Peyer's patch (tissue), 4 donors: Measurements from ENCODE around the gene RAB11FIP4.

Source experiments
- POLR2A ChIP-seq, 2 donors: fragments of 450-650 bp; IDR thresholded peaks; one replicate each; pipeline ENCODE4 v1.5.1; 2017; ENCODE audit warnings: antibody characterized with exemption in 2 of 2, mild to moderate bottlenecking in 2 of 2, moderate library complexity in 2 of 2
- TF ChIP-seq, protein P1 (sequence below), 6 experiments: fragments of 450-650 bp in 4 of 6; fragments of 200-600 bp in 2 of 6; sonication (generic) in 1 of 6; IDR thresholded peaks; one replicate each; pipeline ENCODE4 v1.5.1; 2017 to 2019; ENCODE audit warnings: antibody characterized with exemption in 6 of 6, mild to moderate bottlenecking in 3 of 6, moderate library complexity in 1 of 6

DNA sequence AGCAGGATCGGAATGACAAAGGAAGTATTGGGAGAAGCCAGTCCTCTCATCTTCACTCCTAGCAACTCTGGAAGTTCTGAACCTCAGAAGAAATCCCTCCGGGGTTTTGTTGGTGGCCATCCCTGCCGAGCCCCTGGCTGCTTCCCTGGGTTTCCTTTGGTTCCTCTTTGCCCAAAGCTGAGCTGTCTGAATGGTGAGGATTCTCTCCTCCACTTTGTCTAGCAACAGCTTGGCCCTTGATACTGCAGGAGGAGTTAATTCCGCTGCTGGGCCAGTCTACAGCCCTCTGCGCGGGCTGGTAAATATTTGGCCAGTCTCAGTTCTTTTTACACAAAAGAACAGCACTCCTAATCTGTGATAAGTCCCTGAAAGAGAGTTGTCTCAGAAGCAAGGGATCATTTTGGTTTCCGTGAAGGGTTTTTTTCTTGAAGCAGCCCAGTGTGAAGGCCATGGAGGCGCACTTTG, 170.9 kb downstream of the RAB11FIP4 start:
- TF ChIP-seq, protein P1, sequence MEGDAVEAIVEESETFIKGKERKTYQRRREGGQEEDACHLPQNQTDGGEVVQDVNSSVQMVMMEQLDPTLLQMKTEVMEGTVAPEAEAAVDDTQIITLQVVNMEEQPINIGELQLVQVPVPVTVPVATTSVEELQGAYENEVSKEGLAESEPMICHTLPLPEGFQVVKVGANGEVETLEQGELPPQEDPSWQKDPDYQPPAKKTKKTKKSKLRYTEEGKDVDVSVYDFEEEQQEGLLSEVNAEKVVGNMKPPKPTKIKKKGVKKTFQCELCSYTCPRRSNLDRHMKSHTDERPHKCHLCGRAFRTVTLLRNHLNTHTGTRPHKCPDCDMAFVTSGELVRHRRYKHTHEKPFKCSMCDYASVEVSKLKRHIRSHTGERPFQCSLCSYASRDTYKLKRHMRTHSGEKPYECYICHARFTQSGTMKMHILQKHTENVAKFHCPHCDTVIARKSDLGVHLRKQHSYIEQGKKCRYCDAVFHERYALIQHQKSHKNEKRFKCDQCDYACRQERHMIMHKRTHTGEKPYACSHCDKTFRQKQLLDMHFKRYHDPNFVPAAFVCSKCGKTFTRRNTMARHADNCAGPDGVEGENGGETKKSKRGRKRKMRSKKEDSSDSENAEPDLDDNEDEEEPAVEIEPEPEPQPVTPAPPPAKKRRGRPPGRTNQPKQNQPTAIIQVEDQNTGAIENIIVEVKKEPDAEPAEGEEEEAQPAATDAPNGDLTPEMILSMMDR (IDR thresholded peaks at IDR 0.05): no peak
- TF ChIP-seq POLR2A (IDR thresholded peaks at IDR 0.05): no peak
